ENCODE results near the gene PPP1R9A.

PPP1R9A gene

GRCh38 chr7:95056107-95056739 lies 148.8 kb downstream of the PPP1R9A start:
- H3K27ac ChIP-seq: no peak overlapping the region
- DNase-seq (ENCODE audit: low spot score): no peak
- no peak for TF ChIP-seq CTCF (IDR thresholded peaks at IDR 0.05)
- H3K4me3 ChIP-seq: no peak overlapping the region

GRCh38 chr7:95056901-95057300 lies 149.5 kb downstream of the PPP1R9A start:
- Histone ChIP-seq H3K27ac (no peak overlapping the region), H3K4me3 (no peak overlapping the region)
- no peak for DNase-seq (ENCODE audit: low spot score)
- TF ChIP-seq CTCF (IDR thresholded peaks at IDR 0.05): no peak

- Histone ChIP-seq H3K27ac (no peak overlapping the region), H3K4me3 (no peak overlapping the region)
- TF ChIP-seq CTCF (IDR thresholded peaks at IDR 0.05): no peak
- DNase-seq (ENCODE audit: low spot score): no peak
These were observed 152.5 kb downstream of the PPP1R9A start for GRCh38 chr7:95059842-95060313.

GRCh38 chr7:95062901-95063300 lies 155.5 kb downstream of the PPP1R9A start:
- no peak overlapping the region for H3K4me3 ChIP-seq
- H3K27ac ChIP-seq: no peak overlapping the region
- no peak for TF ChIP-seq CTCF (IDR thresholded peaks at IDR 0.05)
- DNase-seq (ENCODE audit: low spot score): no peak

GRCh38 chr7:95066737-95067530 lies 159.5 kb downstream of the PPP1R9A start:
- no peak for DNase-seq (ENCODE audit: low spot score)
- no peak overlapping the region for H3K27ac ChIP-seq
- no peak overlapping the region for H3K4me3 ChIP-seq
- TF ChIP-seq CTCF (IDR thresholded peaks at IDR 0.05): no peak

- no peak overlapping the region for H3K27ac ChIP-seq
- no peak overlapping the region for H3K4me3 ChIP-seq
- TF ChIP-seq CTCF (IDR thresholded peaks at IDR 0.05): no peak
- DNase-seq (ENCODE audit: low spot score): no peak
These were observed 181.3 kb downstream of the PPP1R9A start for GRCh38 chr7:95088536-95089215.

Measured in coronary artery (tissue), 2 donors.